CD4-positive, alpha-beta T cell treated with Interleukin-21 for 1 hour (primary cell): ENCODE measurements around the gene SLC22A23.
"Not testable (repeated sequence)": the region's sequence is repeated elsewhere in the genome, so short reads cannot be mapped to it uniquely, and the experiment has no call there.

Experiments used
- DNase-seq: peaks from one replicate; pipeline ENCODE4 v3.0.0-alpha.2; 2020

The SLC22A23 gene

GRCh38 chr6:3382326-3383279 lies 74.2 kb downstream of the SLC22A23 start:
- DNase-seq = no peak

- DNase-seq = no peak
Measured at GRCh38 chr6:3381233-3381921, 75.5 kb downstream of the SLC22A23 start.

- DNase-seq = no peak
Measured at GRCh38 chr6:3380344-3381232, 76.3 kb downstream of the SLC22A23 start.

GRCh38 chr6:3379482-3380060 lies 77.3 kb downstream of the SLC22A23 start:
- no peak for DNase-seq

- DNase-seq = not testable (repeated sequence)
Measured at GRCh38 chr6:3378808-3379207, 78.0 kb downstream of the SLC22A23 start.

GRCh38 chr6:3378398-3378782 lies 78.5 kb downstream of the SLC22A23 start:
- DNase-seq = peak; percentile 43

GRCh38 chr6:3377536-3378397 lies 79.1 kb downstream of the SLC22A23 start:
- no peak for DNase-seq

GRCh38 chr6:3376893-3377535 lies 79.8 kb downstream of the SLC22A23 start:
- no peak for DNase-seq

- no peak for DNase-seq
Measured at GRCh38 chr6:3376064-3376463, 80.8 kb downstream of the SLC22A23 start.

GRCh38 chr6:3373597-3374203 lies 83.2 kb downstream of the SLC22A23 start:
- DNase-seq = no peak

GRCh38 chr6:3372912-3373554 lies 83.8 kb downstream of the SLC22A23 start:
- no peak for DNase-seq

GRCh38 chr6:3372184-3372846 lies 84.5 kb downstream of the SLC22A23 start:
- DNase-seq = no peak

- peak; percentile 13 for DNase-seq
Measured at GRCh38 chr6:3371222-3371949, 85.5 kb downstream of the SLC22A23 start.

- DNase-seq = peak; percentile 61
Measured at GRCh38 chr6:3370361-3371221, 86.3 kb downstream of the SLC22A23 start.

- DNase-seq = no peak
Measured at GRCh38 chr6:3369985-3370360, 86.9 kb downstream of the SLC22A23 start.

- no peak for DNase-seq
Measured at GRCh38 chr6:3368685-3369084, 88.2 kb downstream of the SLC22A23 start.

GRCh38 chr6:3367630-3368029 lies 89.2 kb downstream of the SLC22A23 start:
- DNase-seq = no peak
